Endothelial cell of hepatic sinusoid (primary cell): ENCODE results near the gene SPACA5.
"Not testable (repeated sequence)": the region's sequence is repeated elsewhere in the genome, so short reads cannot be mapped to it uniquely, and the experiment has no call there.

Experiments
- in situ Hi-C: cut with HindIII; loops from 2 replicates; pipeline ENCODE4 v1.10.0; 2017; ENCODE audit warnings: low sequenced_read_pairs

SPACA5 gene

DNA sequence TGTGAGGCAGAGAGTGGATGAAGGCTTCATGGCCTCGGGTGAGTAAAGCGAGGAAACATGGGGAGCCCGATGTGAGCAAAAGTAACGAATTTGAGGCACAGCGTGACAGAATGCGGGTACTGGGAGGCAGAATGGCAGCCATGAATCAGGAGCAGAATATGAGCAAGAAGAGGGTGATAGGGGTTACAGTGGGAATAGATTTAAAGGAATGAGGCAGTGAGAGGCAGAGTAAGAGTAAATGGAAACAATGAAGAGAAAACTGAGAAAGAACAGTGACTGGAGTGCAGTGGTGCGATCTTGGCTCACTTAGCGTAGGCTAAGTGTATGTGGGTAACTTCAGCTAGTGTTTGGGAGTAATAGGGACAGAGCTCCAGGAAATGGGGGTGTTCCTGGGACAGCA lies at the start of gene SPACA5:
TSS of gene SPACA5 (plus strand) at position 301 of the 400 bp plus-strand sequence. CDS start 815 bp downstream, outside the sequence.
- in situ Hi-C loops = not testable (repeated sequence)

DNA sequence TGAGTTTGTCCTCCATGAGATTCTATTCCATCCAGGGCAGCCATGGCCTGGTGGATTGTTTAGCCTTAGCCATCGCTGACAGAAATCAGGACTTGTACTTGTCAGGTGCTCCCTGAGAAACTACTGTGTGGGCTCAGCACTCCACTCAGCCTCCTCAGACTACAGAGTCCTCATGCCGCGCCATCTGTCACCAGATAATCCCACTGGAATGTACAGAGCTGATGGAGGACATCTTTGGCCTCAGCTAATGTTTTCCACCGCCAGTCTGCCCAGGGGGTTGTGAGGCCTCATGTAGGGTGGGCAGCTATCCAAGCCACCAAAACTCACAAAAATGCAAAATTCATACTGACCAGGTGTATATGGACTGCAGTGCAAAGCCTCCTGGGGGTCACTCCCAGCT lies 48.6 kb upstream of the SPACA5 start:
- in situ Hi-C loops = not testable (repeated sequence)

DNA sequence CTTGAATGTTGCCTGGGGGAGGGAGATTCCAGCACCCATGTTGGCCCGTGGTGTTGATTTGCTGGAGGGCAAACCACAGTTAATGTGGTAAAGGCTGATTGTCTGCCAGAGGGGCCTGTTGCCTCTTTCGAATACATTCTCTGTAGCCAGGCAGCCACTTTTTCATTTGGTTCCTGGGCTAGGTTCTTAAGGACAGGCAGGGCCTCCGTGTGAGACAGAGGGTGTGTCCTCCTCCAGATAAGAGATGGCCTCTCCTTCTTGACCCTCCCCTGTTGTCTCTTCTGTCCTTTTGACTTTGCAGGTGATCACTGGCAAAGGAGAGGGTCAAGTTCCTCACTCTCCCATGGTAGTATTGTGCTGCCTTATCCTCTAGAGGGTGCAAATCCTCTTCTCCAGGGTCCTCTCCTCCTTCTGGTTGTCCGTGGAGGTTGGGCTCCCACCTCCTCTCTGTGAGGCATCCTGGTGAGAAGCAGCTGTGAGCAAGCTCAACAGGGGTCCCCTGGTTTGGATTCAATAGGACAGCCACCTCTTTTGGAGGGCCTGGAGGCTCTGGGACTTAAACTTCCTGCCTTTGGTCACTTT lies 47.9 kb upstream of the SPACA5 start:
- in situ Hi-C loops = no loop called here

DNA sequence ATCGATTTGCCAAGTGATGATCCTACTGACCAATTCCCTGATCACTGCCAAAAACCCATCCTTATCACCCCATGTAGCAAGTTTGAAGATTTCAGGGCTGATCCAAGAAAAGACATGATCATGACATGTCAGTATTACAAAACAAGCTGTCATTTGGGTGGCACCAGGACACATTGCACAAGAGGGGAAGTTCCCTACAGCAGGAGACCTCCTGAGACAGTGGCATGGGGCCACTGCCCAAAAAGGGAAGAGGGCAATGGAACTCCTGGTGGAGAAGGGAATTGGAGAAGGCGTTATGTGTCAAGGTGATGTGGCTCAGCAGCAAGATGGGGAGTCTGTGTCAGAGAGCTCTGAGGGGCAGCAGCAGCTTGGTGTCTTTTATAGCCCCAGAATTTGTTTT lies 46.4 kb upstream of the SPACA5 start:
- in situ Hi-C loops = no loop called here

DNA sequence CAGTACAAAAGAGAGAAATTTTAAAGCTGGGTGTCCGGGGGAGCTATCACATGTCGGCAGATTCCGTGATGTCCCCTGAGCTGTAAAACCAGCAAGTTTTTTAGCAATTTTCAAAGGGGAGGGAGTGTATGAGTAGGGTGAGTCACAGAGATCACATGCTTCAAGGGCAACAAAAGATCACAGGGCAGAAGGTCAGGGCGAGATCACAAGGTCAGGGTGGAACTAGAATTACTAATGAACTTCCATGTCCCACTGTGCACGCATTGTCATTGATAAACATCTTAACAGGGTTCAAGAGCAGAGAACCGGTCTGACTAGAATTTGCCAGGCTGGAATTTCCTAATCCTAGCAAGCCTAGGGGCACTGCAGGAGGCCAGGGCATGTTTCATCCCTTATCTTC lies 45.0 kb upstream of the SPACA5 start:
- in situ Hi-C loops = not testable (repeated sequence)

DNA sequence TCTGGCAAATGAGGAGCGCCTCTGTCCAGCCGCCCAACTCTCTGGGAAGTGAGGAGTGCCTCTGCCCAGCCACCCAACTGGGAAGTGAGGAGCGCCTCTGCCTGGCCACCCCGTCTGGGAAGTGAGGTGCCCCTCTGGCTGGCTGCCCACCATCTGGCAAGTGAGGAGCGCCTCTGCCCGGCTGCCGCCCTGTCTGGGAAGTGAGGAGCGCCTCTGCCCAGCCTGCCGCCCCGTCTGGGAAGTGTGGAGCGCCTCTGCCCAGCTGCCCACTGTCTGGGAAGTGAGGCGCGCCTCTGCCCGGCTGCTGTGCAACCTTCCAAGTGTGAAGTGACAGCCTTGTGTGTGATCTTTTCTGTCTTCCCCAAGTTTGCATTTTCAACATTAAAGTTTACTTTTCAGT lies 41.3 kb upstream of the SPACA5 start:
- in situ Hi-C loops = not testable (repeated sequence)

DNA sequence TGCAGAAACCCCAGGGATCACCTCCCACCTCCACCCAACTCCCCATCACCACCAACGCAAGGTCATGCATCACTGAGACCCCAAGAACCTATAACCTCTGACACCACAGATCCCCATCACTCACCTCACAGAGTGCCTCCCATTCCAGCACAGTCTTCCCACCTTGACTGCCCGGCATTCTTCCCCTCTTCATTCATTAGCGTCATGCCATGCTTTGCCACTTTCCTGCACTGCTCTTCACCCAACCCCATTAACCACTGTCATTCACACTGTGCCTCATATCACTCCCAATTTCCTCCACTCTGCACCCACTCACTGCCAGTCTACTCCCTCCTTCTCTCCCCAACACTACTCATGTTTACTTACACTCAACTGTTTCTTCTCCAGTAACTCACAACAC lies 33.6 kb upstream of the SPACA5 start:
- in situ Hi-C loops = loop anchor here (10.0 kb wide), 1 partner anchor 48 kb away; no protein-coding TSS in a partner anchor

DNA sequence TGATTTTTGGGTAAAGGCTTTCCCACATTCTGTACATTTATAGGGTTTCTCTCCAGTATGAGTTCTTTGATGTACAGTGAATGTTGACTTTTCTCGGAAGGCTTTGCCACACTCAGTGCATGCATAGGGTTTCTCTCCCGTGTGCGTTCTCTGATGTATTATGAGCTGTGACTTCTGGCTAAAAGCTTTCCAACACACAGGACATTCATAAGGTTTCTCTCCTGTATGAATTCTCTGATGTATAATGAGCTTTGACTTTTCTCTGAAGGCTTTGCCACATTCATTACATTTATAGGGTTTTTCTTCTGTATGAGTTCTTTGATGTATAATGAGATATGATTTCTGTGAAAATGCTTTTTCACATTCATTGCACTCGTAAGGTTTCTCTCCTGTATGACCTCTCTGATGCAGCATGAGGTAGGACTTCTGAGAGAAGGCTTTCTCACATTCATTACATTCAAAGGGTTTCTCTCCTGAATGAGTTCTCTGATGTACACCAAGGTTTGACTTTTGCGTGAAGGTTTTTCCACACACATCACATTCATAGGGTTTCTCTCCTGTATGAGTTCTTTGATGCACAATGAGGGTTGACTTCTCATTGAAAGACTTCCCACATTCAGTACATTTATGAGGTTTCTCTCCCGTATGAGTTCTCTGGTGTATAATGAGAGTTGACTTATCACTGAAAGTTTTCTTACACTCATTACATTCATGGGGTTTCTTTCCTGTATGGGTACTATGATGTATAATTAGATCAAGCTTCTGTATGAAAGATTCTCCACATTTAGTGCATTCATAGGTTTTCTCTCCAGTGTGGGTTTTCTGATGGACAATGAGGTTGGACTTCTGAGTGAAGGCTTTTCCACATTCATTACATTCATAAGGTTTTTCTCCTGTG lies 30.3 kb upstream of the SPACA5 start:
- in situ Hi-C loops = loop anchor here (10.0 kb wide), 1 partner anchor 52 kb away; no protein-coding TSS in a partner anchor

DNA sequence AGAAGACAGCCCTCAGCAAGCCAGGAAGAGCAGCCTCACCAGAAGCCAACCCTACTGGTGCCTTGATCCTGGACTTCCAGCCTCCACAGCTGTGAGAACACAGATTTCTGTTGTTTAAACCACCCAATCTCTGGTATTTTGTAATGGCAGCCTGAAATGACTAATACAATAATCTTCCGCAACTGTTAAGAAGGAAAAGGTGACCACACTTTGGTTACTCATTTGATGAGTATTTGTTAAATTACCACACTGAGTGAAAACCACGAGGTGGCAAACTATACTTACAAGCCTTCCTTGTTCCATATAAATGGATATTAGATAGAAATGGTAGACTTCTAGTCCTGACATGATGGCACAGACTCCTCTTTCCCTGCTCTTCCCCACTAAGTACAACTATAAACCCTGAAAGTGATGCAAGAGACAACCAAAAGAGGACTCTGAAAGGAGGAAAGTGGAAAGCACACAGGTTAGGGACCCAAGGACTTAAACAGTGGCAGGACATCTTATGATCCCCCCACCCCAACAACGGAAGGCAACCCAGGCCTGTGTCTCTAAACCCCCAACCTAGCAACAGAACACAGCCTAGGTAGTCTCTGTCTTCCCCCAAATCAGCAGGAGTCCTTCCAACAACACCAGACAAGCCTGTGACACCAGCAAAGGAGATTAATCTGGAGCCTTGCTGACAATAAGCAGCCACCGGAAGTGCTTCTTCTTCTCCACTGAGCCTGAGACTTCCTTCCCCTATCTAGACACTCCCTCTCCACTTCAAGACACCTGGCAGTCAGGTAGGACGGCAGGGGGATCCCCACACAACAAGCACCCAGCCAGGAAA lies 15.3 kb upstream of the SPACA5 start:
- in situ Hi-C loops = no loop called here

DNA sequence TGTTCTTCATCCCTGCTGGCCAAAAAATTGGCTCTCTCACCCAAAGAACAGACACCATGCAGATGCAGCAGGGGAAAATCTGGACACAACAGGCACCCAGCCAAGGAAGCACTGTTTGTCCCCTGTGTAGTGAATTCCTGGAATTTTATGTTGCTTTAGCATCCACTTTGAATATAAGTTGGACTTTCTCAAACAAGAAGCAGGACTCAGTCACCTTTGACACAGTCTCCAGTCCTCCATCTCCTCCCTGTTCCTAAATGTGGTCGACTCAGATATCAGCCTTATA lies 14.8 kb upstream of the SPACA5 start:
- in situ Hi-C loops = no loop called here

DNA sequence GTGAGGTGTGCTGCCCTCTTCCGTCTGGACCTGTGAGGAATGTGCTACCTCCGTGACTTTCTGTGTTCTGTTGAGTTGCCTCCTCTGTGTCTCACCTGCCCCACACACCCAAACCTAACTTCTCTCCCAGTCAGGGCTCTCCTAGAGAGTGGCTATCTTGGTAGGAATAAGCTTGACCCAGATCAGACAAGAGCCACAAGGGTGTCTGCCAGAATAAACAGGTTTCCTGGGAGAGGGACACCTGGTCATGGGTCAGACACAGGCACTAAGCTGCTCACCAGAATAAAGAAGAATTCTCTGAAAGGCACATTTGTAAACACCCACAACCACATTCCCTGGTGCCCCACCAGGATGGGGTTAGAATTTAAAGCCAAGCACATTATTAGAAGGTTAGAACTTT lies 14.1 kb upstream of the SPACA5 start:
- in situ Hi-C loops = no loop called here

DNA sequence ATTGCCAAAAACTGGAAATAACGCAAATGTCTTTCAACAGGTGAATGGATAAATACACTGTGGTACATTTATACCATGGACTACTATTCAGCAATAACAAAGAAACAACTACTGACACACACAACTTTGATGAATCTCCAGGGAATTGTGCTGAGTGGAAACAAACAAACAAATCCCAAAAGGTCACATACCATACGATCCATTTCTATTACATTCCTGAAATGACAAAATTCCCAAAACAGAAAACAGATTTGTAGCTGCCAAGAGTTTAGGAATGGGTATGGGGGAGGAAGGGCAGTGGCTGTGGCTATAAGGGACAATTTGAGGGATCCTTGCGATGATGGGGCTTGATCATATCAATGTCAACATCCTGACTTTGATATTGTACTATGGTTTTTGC lies 5.5 kb upstream of the SPACA5 start:
- in situ Hi-C loops = no loop called here

DNA sequence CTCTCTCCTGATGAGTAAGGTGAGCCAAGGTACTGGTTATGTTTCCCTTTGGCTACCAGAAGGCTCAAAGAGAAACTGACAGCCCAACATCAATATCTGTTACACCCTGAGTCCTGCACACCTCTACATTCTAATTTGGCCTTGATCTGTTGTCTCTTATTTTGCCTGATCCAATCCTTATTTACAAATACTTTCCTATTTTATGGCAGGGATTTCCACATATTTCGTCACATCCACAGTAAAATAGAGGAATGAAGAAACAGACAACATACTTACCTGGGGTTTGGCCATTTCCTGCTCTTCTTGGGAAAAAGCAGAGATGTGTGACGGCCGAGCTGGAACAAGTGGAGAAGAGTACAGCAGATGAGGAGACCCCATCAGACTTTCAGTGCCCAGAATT lies 4.5 kb upstream of the SPACA5 start:
- in situ Hi-C loops = no loop called here

DNA sequence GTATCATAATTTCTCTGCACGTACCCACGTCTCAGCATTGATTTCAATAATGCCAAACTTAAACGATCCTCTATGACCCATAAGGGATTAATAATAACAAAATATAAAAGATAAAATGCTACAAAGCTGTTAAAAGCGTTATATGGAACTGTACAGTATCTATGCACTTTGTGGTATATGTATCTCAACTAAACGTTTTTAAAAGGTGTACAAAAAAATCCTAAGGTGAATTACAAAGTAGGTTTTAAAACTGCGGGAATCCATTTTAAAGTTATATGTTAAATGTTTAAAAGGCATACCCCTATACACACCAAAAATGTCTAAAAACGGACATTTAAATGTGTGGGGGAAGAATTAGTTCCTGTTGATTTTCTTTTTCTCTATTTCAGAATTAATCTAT lies 3.9 kb upstream of the SPACA5 start:
- in situ Hi-C loops = no loop called here

DNA sequence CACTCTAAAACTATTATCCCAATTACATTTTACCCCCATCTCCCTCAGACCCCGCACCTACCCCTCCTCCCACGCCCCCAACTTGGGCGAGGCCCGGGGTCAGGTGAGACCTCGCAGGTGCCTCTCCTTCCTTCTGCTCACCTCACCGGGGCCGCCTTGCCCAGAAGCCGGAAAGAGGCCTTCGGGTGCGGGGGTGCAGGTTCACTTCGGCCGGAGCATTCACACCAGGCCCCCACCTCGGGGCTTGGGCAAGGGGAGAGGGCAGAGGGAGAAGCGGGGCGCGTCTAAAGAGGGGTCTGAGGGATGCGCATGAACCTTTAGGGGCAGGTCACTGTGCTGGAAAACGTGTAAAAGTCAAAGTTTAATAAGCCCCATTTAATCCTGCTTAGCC lies 3.4 kb upstream of the SPACA5 start:
- in situ Hi-C loops = no loop called here

DNA sequence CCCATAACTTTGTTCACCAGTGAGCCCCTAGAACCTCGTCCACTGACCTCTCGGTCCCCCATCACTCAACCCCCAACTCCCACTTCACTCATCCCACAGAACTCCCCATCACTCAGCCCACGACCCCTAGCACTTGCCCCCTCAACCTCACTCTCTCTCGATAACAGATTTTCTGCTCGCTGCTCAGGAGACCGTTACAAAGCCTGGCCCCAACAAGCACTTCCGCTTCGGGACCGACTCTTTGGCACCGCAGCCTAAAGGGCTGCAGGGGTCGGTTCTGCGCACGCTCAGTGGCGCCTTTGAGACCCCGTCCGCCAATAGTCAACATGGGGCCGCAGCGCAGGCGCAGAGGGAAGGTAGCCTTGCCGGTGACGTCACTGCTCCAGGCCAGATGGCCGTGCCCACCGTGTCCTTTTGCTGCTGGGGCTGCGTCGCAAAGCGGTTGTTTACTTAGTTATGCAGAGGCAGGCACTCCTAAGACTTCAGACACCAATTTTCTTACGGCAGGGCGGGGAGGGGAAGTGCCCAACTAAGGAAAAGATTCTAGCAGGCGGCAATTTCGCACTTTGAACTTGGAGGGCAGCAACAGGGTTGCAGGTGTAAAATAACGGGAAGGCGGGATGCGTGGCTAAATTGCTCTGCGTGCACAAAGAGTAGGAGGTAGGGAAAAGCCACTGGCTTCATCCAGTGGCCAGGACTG lies 2.9 kb upstream of the SPACA5 start, which contains the start of gene ZNF182:
TSS of gene ZNF182 (minus strand) at position 232 of the 700 bp plus-strand sequence. CDS start 1,380 bp downstream, outside the sequence.
- in situ Hi-C loops = no loop called here

DNA sequence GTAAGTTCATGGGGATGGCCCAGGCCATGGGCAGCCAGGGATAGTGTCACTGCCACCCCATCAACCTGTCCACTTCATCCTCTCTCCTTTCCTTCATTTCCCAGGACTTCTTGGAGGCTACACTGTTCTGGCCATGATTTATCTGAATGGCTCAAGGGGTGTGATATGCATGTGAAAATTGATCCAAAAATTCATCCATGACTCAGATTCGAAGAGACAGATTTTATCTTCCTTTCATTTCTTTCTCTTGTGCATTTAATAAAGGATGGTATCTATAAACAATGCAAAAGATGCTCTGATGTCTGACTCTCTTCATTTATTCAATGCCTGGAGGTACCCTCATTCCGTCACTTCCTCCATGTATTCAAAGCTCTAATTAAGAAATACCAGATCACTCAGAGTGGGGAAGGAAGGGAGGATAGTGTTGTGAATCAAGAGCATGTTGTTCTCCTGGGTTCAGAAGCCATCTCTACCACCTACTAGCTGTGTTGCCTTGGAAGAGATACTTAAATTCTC lies 2.7 kb downstream of the SPACA5 start:
- in situ Hi-C loops = not testable (repeated sequence)

DNA sequence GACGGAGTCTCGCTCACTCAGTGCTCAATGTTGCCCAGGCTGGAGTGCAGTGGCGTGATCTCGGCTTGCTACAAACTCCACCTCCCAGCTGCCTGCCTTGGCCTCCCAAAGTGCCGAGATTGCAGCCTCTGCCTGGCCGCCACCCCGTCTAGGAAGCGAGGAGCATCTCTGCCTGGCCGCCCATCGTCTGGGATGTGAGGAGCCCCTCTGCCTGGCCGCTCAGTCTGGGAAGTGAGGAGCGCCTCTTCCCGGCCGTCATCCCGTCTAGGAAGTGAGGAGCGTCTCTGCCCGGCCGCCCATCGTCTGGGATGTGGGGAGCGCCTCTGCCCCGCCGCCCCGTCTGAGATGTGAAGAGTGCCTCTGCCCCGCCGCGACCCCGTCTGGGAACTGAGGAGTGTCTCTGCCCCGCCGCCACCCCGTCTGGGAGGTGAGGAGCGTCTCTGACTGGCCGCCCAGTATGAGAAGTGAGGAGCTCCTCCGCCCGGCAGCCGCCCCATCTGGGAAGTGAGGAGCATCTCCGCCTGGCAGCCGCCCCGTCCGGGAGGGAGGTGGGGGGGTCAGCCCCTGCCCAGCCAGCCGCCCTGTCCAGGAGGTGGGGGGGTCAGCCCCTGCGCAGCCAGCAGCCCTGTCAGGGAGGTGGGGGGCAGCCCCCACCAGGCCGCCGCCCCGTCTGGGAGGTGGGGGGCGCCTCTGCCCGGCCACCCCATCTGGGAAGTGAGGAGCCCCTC lies 10.0 kb downstream of the SPACA5 start:
- in situ Hi-C loops = not testable (repeated sequence)

DNA sequence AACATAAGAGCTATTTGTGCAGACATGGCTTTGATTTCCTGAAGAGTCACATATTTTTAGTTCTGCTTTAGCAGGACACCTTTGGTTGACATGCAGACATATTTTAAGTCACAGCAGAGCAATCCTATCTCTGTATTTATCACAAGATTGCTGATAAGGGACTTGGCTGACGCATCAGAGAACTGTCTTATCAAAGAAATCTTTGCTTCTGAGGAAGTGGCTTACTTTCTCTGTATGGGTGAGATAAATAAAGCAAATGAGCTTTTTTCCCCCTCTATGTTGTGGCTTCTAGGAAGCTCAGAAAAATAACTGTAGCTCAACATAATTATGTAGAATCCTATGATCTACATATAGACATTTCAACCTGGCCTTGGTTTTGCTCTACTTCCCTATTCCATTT lies 13.1 kb downstream of the SPACA5 start:
- in situ Hi-C loops = not testable (repeated sequence)

DNA sequence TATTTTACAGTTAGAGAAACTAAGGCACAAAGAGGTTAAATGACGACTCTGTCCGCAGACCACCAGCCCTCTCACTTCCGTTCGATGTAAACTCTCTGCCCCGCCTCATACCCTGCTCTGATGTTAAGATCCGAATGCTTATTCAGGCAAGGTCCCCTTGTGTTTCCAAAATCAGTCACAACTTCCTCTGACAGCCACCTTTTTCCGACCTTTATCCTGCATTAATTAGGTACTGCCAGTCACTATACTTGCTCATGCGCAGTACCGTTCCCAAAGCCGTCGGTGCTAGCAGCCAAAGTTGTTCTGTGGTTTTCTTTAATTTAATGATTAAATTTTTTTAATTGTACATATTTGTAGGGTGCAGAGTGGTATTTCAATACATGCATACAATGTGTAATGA lies 13.7 kb downstream of the SPACA5 start:
- in situ Hi-C loops = not testable (repeated sequence)
